Suprapubic skin (tissue), 4 donors: Measurements from ENCODE around the gene ZFR2. TPM values are rescaled to one million over a fixed set of nuclear protein-coding genes. Genes with fewer than 3 reads are reported as not detected.
"Not testable (repeated sequence)": the region's sequence is repeated elsewhere in the genome, so short reads cannot be mapped to it uniquely, and the experiment has no call there.

ENCODE experiments used
- DNase-seq, 2 donors: peaks; one replicate each; pipeline ENCODE4 v3.0.0-alpha.2; 2019; ENCODE audit warnings: low spot score in 2 of 2
- H3K27ac ChIP-seq: fragments of 200-600 bp; sonication (generic); one replicate; pipeline ENCODE4 v1.5.1; 2019
- H3K27me3 ChIP-seq: fragments of 200-600 bp; sonication (generic); one replicate; pipeline ENCODE4 v1.5.1; 2019
- H3K36me3 ChIP-seq: fragments of 200-600 bp; sonication (generic); one replicate; pipeline ENCODE4 v1.5.1; 2019
- H3K4me1 ChIP-seq: fragments of 200-600 bp; sonication (generic); one replicate; pipeline ENCODE4 v1.5.1; 2019
- H3K4me3 ChIP-seq: fragments of 200-600 bp; sonication (generic); one replicate; pipeline ENCODE4 v1.5.1; 2019; ENCODE audit warnings: mild to moderate bottlenecking
- H3K9me3 ChIP-seq: fragments of 200-600 bp; sonication (generic); one replicate; pipeline ENCODE4 v1.5.1; 2019
- CTCF ChIP-seq, 2 donors: fragments of 200-600 bp in 1 of 2; fragments of 450-650 bp in 1 of 2; sonication (generic) in 1 of 2; IDR thresholded peaks; one replicate each; pipeline ENCODE4 v1.5.1; 2016 to 2019; ENCODE audit warnings: antibody characterized with exemption in 2 of 2, mild to moderate bottlenecking in 1 of 2, moderate library complexity in 1 of 2
- EP300 ChIP-seq: sonication (generic); formaldehyde crosslinking; IDR thresholded peaks from one replicate; pipeline ENCODE4 v1.6.1; 2017; ENCODE audit warnings: antibody characterized with exemption
- POLR2A ChIP-seq, 2 donors: fragments of 450-650 bp; IDR thresholded peaks; one replicate each; pipeline ENCODE4 v1.6.1; 2017; ENCODE audit warnings: antibody characterized with exemption in 2 of 2, mild to moderate bottlenecking in 2 of 2, moderate library complexity in 2 of 2
- POLR2AphosphoS5 ChIP-seq, 3 donors: sonication (generic); formaldehyde crosslinking; IDR thresholded peaks; one replicate each; pipeline ENCODE4 v1.6.1; 2017; ENCODE audit warnings: antibody characterized with exemption in 3 of 3
- WGBS: methylation state at CpG from one replicate; pipeline ENCODE4 v1.1.5; 2018; 5-methylcytosine and 5-hydroxymethylcytosine counted together
- total RNA-seq, 4 donors: library from RNA; depleted of rRNA; stranded (reverse); fragments of >200 nt; gene quantifications; one replicate each; pipeline ENCODE4 v1.1.0, GENCODE V29; 2016

ZFR2 gene
- total RNA-seq, 4 donors from 2014 or later: 2.5 to 4.8 TPM; not detected in 2

DNA sequence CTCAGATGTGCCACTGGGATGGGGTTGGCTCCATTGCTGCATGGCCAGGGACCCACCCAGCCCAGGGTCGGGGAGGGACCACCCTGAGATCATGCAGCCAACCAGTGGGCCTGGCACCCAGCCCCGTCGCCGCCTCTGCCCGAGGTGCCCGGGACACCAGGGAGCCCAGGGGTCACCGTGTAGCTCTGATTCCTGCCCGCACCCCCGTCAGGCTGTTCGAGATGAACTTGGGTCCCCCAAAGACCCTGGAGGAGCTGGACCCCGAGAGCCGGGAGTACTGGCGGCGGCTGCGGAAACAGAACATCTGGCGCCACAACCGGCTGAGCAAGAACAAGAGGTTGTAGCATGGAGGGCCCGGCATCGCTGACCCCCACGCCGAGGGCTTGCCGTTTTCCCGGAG, 101.8 kb downstream of the ZFR2 start:
- peaks cover 41% of the 10 kb centered on the region for H3K36me3 ChIP-seq
- H3K9me3 ChIP-seq: no peaks in the 10 kb centered on the region
- H3K27me3 ChIP-seq: no peaks in the 10 kb centered on the region
- TF ChIP-seq POLR2A (IDR thresholded peaks at IDR 0.05) (no peak), POLR2AphosphoS5 (IDR thresholded peaks at IDR 0.05) (no peak), EP300 (no peak), CTCF (IDR thresholded peaks at IDR 0.05) (no peak)
- DNase-seq: no peak
- peaks cover 10% of the 10 kb centered on the region for H3K4me1 ChIP-seq
- no peak overlapping the region for H3K4me3 ChIP-seq
- WGBS: 60% methylated on average over 1 of the region's 23 CpGs
- H3K27ac ChIP-seq: no peak overlapping the region

GRCh38 chr19:3766520-3766919, 102.3 kb downstream of the ZFR2 start:
- H3K27me3 ChIP-seq: no peaks in the 10 kb centered on the region
- no peak for DNase-seq
- TF ChIP-seq EP300 (no peak), POLR2A (IDR thresholded peaks at IDR 0.05) (no peak), POLR2AphosphoS5 (IDR thresholded peaks at IDR 0.05) (no peak), CTCF (IDR thresholded peaks at IDR 0.05) (no peak)
- peaks cover 14% of the 10 kb centered on the region for H3K4me1 ChIP-seq
- 87% methylated on average over 7 of the region's 7 CpGs for WGBS
- no peak overlapping the region for H3K27ac ChIP-seq
- H3K4me3 ChIP-seq: no peak overlapping the region
- no peaks in the 10 kb centered on the region for H3K9me3 ChIP-seq
- peaks cover 41% of the 10 kb centered on the region for H3K36me3 ChIP-seq

DNA sequence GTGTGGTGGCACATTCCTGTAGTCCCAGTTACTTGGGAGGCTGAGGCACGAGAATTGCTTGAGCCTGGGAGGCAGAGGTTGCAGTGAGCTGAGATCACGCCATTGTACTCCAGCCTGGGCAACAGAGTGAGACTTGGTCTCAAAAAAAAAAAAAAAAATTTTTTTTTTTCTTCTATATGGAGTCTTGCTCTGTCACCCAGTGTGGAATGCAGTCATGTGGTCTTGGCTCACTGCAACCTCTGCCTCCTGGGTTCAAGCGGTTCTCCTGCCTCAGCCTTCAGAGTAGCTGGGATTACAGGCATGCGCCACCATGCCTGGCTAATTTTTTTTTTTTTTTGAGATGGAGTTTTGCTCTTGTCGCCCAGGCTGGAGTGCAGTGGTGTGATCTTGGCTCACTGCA, 103.1 kb downstream of the ZFR2 start:
- not testable (repeated sequence) for H3K4me3 ChIP-seq, H3K27ac ChIP-seq, DNase-seq, H3K9me3 ChIP-seq, H3K27me3 ChIP-seq
- 88% methylated on average over 5 of the region's 5 CpGs for WGBS
- H3K4me1 ChIP-seq: peaks cover 19% of the 10 kb centered on the region
- peaks cover 41% of the 10 kb centered on the region for H3K36me3 ChIP-seq

GRCh38 chr19:3765121-3765520, 103.7 kb downstream of the ZFR2 start:
- Histone ChIP-seq H3K4me1 (peaks cover 25% of the 10 kb centered on the region), H3K4me3 (no peak overlapping the region), H3K36me3 (peaks cover 41% of the 10 kb centered on the region), H3K27ac (no peak overlapping the region), H3K9me3 (no peaks in the 10 kb centered on the region), H3K27me3 (no peaks in the 10 kb centered on the region)
- DNase-seq: no peak
- WGBS: 94% methylated on average over 12 of the region's 12 CpGs
- TF ChIP-seq POLR2A (IDR thresholded peaks at IDR 0.05) (no peak), POLR2AphosphoS5 (IDR thresholded peaks at IDR 0.05) (no peak), CTCF (IDR thresholded peaks at IDR 0.05) (no peak), EP300 (no peak)

DNA sequence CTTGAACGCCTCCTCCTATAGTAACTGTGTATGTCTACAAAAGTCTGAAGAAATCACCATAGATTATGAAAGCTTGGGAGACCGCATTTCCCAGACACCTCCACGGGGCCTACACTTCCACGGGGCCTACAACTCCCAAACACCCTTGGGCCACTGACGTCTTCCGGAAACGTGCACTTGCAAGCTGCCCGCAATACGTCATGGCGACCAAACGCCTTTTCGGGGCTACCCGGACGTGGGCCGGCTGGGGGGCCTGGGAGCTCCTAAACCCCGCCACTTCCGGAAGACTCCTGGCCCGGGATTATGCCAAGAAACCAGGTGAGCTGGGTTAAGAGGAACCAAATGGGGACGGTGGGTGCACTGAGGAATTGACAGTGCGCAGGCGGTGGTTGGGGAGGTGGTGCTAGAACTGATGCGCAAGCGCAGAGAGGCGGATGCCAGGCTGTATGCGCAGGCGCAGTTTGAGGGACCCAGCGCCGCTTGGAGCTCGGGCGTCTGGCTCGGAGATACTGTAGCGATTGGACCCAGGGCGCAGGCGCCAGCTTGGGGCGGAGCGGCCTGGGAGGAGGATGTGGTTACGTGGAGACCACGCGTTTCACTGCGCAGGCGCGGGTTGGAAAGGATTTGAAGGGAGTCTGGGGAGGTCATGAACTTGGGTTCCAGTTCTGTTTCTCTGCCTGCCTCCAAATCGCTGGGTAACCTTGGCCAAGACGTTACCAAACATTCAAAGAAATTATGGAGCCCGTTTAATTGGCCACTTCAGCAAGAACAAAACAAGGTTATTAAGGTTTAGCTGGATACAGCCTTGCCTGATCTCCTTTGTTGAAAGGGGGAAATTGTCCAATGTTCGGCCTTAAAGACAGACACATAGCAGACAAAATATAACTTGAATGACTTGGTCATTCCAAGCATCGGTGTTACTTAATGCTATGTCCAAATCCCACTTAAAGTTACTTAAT, 106.1 kb downstream of the ZFR2 start, which contains the start of gene MRPL54:
TSS of gene MRPL54 (plus strand) at position 182 of the 959 bp plus-strand sequence. CDS start at position 201, 19 bp downstream.
- no peak for TF ChIP-seq EP300
- peak in 1 of 2 donors; percentile 14 for TF ChIP-seq CTCF (IDR thresholded peaks at IDR 0.05)
- peak; percentile 27 to 79 for TF ChIP-seq POLR2A (IDR thresholded peaks at IDR 0.05)
- TF ChIP-seq POLR2AphosphoS5 (IDR thresholded peaks at IDR 0.05): peak; percentile 35 to 87 (median 81)
- DNase-seq: peak; percentile 99
- H3K27ac ChIP-seq: peak within 1 kb of the TSS; percentile 98
- 5% methylated on average over 25 of the region's 47 CpGs for WGBS
- H3K27me3 ChIP-seq: no peaks in the 10 kb centered on the region
- peaks cover 46% of the 10 kb centered on the region for H3K36me3 ChIP-seq
- peaks cover 36% of the 10 kb centered on the region for H3K4me1 ChIP-seq
- H3K4me3 ChIP-seq: peak within 1 kb of the TSS; percentile 88
- H3K9me3 ChIP-seq: no peaks in the 10 kb centered on the region
